Measurements from ENCODE around the gene ATAD1. TPM values are rescaled to one million over a fixed set of nuclear protein-coding genes. Genes with fewer than 3 reads are reported as not detected.
"Not testable (repeated sequence)": the region's sequence is repeated elsewhere in the genome, so short reads cannot be mapped to it uniquely, and the experiment has no call there.

The ATAD1 gene
- total RNA-seq, 2 donors from 2014 or later, result 25.1 to 32.2 TPM

GRCh38 chr10:87860156-87860795 lies 42.2 kb upstream of the ATAD1 start:
- Mint-ChIP-seq H3K4me1 (peaks cover 31% of the 10 kb centered on the region), H3K36me3 (ENCODE audit: low read depth) (peaks cover 5% of the 10 kb centered on the region), H3K27ac (peak overlapping the region; percentile 96), H3K27me3 (no peaks in the 10 kb centered on the region), H3K4me3 (no peak overlapping the region)
- ATAC-seq (no peak), DNase-seq (no peak)
- H3K9me3 ChIP-seq (ENCODE audit: control insufficient read depth, low read length, poor library complexity, severe bottlenecking), result no peaks in the 10 kb centered on the region

DNA sequence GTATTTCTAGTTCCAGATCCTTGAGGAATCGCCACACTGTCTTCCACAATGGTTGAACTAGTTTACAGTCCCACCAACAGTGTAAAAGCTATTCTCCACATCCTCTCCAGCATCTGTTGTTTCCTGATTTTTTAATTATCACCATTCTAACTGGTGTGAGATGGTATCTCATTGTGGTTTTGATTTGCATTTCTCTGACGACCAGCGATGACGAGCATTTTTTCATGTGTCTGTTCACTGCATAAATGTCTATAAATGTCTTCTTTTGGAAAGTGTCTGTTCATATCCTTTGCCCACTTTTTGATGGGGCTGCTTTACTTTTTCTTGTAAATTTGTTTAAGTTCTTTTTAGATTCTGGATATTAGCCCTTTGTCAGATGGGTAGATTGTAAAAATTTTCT lies 37.6 kb upstream of the ATAD1 start:
- H3K4me3 Mint-ChIP-seq; DNase-seq; H3K27ac Mint-ChIP-seq; H3K27me3 Mint-ChIP-seq; H3K9me3 ChIP-seq (ENCODE audit: control insufficient read depth, low read length, poor library complexity, severe bottlenecking); H3K36me3 Mint-ChIP-seq (ENCODE audit: low read depth); ATAC-seq: not testable (repeated sequence)
- peaks cover 12% of the 10 kb centered on the region for H3K4me1 Mint-ChIP-seq

GRCh38 chr10:87855247-87855646 lies 37.2 kb upstream of the ATAD1 start:
- H3K27ac Mint-ChIP-seq; DNase-seq; H3K36me3 Mint-ChIP-seq (ENCODE audit: low read depth); ATAC-seq; H3K4me3 Mint-ChIP-seq; H3K9me3 ChIP-seq (ENCODE audit: control insufficient read depth, low read length, poor library complexity, severe bottlenecking); H3K4me1 Mint-ChIP-seq; H3K27me3 Mint-ChIP-seq: not testable (repeated sequence)

DNA sequence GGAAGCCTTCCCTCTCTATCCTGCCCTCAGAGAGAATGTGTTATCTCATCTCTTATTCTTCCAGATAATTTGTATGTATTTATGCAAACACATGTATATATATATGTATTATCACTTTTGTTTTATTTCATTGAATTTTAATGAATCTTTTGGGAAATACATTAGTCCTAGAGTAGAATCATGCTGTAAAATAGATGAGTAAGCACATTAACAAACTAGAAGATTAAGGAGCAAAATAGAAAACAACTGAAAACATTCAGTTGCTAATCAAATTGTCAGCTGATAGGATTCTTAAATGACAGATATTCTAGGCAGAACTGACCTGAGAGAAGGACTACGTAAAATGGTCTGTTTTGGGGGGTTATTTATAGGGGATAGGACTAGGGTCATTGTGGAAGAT lies 34.1 kb upstream of the ATAD1 start:
- H3K36me3 Mint-ChIP-seq (ENCODE audit: low read depth), result no peaks in the 10 kb centered on the region
- H3K4me3 Mint-ChIP-seq, result no peak overlapping the region
- ATAC-seq (no peak), DNase-seq (no peak)
- H3K9me3 ChIP-seq (ENCODE audit: control insufficient read depth, low read length, poor library complexity, severe bottlenecking), result no peaks in the 10 kb centered on the region
- no peaks in the 10 kb centered on the region for H3K27me3 Mint-ChIP-seq
- H3K27ac Mint-ChIP-seq, result no peak overlapping the region
- H3K4me1 Mint-ChIP-seq, result peaks cover 8% of the 10 kb centered on the region

DNA sequence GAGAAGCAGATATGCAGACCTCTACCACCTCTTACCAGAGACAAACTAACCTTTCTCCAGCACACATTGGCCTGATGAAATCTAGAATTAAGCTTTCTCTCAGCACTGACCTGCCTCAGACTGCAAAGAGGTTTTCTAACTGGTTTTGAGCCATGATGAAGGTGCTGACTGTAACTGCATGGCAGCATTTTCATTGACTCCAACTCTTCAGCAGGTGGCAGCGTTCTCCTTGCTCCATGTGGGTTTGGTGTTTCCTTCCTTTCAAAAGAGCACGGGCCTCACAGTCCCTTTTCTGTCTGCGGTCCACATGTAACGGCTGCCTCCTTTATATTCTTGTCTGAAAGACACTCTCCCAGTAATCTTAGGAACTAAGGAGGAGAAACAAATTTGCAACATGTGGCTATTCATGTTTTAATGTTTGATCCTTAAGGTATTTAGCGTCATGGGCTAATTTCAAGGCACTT lies 32.7 kb upstream of the ATAD1 start:
- peak overlapping the region; percentile 11 for H3K27ac Mint-ChIP-seq
- ATAC-seq, result peak; percentile 85

DNA sequence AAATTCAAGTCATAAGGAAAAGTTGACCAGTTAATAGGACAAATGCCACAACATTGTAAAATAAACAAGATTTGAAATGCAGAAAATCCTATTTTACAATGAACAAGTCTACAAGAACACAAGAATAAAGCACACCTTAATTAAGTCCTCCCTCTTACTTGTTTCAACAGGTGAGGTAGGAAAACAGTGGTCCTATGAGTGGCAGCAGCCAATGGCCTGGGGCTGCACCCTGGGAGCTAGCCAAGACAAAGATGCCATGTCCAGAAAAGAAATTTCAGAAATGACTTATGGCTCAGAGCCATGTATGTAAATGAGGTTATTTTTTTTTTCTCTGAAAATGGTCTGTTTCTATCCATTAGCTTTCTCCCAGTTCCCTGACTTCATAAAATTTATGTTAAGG lies 31.0 kb upstream of the ATAD1 start:
- H3K4me1 Mint-ChIP-seq, result peaks cover 8% of the 10 kb centered on the region
- H3K27ac Mint-ChIP-seq, result no peak overlapping the region
- DNase-seq, result no peak
- ATAC-seq, result no peak
- H3K36me3 Mint-ChIP-seq (ENCODE audit: low read depth), result no peaks in the 10 kb centered on the region
- no peak overlapping the region for H3K4me3 Mint-ChIP-seq
- H3K27me3 Mint-ChIP-seq, result no peaks in the 10 kb centered on the region
- H3K9me3 ChIP-seq (ENCODE audit: control insufficient read depth, low read length, poor library complexity, severe bottlenecking), result no peaks in the 10 kb centered on the region

More for the DNA sequence above, 32.7 kb upstream of the ATAD1 start:
- no peaks in the 10 kb centered on the region for H3K9me3 ChIP-seq (ENCODE audit: control insufficient read depth, low read length, poor library complexity, severe bottlenecking)
- Mint-ChIP-seq H3K36me3 (ENCODE audit: low read depth) (no peaks in the 10 kb centered on the region), H3K27me3 (no peaks in the 10 kb centered on the region), H3K4me3 (peak overlapping the region; percentile 53), H3K4me1 (peaks cover 8% of the 10 kb centered on the region)
- peak in 2 of 3 donors; percentile 19 to 28 for DNase-seq

GRCh38 chr10:87847550-87847949 lies 29.5 kb upstream of the ATAD1 start:
- no peak for DNase-seq
- Mint-ChIP-seq H3K27ac (no peak overlapping the region), H3K4me3 (no peak overlapping the region), H3K36me3 (ENCODE audit: low read depth) (no peaks in the 10 kb centered on the region), H3K27me3 (no peaks in the 10 kb centered on the region), H3K4me1 (peaks cover 10% of the 10 kb centered on the region)
- H3K9me3 ChIP-seq (ENCODE audit: control insufficient read depth, low read length, poor library complexity, severe bottlenecking), result no peaks in the 10 kb centered on the region
- ATAC-seq, result no peak

DNA sequence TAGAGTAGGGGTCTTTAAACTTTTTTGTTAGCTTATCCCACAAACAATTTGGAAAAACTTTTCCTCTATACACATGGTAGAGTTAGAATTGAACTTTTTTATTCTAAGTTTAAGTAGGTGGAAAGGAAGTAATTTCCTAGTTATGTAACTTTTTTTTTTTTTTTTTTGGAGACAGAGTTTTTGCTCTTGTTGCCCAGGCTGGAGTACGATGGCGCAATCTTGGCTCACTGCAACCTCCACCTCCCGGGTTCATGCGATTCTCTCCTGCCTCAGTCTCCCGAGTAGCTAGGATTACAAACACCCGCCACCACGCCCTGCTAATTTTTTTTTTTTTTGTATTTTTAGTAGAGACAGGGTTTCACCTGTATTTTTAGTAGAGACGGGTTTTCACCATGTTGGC lies 28.7 kb upstream of the ATAD1 start:
- not testable (repeated sequence) for H3K27ac Mint-ChIP-seq

GRCh38 chr10:87846023-87846422 lies 28.0 kb upstream of the ATAD1 start:
- DNase-seq (no peak), ATAC-seq (no peak)
- peaks cover 8% of the 10 kb centered on the region for H3K4me1 Mint-ChIP-seq
- H3K4me3 Mint-ChIP-seq, result no peak overlapping the region
- H3K36me3 Mint-ChIP-seq (ENCODE audit: low read depth), result no peaks in the 10 kb centered on the region
- no peaks in the 10 kb centered on the region for H3K27me3 Mint-ChIP-seq
- no peaks in the 10 kb centered on the region for H3K9me3 ChIP-seq (ENCODE audit: control insufficient read depth, low read length, poor library complexity, severe bottlenecking)
- H3K27ac Mint-ChIP-seq, result no peak overlapping the region

More for the DNA sequence above, 28.7 kb upstream of the ATAD1 start:
- H3K36me3 Mint-ChIP-seq (ENCODE audit: low read depth); DNase-seq; ATAC-seq; H3K9me3 ChIP-seq (ENCODE audit: control insufficient read depth, low read length, poor library complexity, severe bottlenecking); H3K27me3 Mint-ChIP-seq; H3K4me3 Mint-ChIP-seq: not testable (repeated sequence)
- peaks cover 10% of the 10 kb centered on the region for H3K4me1 Mint-ChIP-seq

- no peaks in the 10 kb centered on the region for H3K9me3 ChIP-seq (ENCODE audit: control insufficient read depth, low read length, poor library complexity, severe bottlenecking)
- H3K36me3 Mint-ChIP-seq (ENCODE audit: low read depth), result no peaks in the 10 kb centered on the region
- no peak overlapping the region for H3K27ac Mint-ChIP-seq
- no peak for ATAC-seq
- no peak for DNase-seq
- no peak overlapping the region for H3K4me3 Mint-ChIP-seq
- H3K4me1 Mint-ChIP-seq, result peaks cover 5% of the 10 kb centered on the region
- H3K27me3 Mint-ChIP-seq, result no peaks in the 10 kb centered on the region
Observed at GRCh38 chr10:87845624-87845998, 27.6 kb upstream of the ATAD1 start.

DNA sequence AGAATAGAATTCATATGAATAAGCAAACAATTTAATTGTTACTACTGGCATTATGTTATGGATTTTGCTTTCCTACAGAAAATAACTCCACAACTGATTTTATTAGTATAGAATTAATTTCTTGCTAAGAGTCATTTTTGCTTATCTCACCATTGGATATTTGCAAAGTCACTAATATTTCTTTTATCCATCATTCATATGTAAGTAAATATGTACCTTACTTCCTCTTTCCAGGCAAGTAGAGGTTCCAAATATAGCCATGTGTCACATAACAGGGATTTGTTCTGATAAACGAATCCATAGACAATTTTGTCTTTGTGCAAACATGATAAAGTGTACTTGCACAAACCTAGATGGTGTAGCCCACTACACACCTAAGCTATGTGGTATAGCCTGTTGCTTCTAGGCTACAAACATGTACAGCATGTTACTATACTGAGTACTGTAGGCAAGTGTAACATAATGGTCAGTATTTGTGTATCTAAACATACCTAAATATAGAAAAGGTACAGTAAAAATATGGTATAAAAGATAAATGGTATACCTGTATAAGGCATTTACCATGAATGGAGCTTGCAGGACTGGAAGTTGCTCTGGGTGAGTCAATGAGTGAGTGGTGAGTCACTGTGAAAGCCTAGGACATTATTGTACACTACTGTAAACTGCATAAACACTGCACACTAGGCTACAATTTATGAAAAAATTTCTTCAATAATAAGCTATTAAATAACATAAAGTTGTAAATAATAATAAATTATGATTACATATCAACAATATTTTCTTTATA lies 27.0 kb upstream of the ATAD1 start:
- Mint-ChIP-seq H3K27me3 (no peaks in the 10 kb centered on the region), H3K27ac (no peak overlapping the region), H3K36me3 (ENCODE audit: low read depth) (no peaks in the 10 kb centered on the region), H3K4me3 (no peak overlapping the region), H3K4me1 (peaks cover 2% of the 10 kb centered on the region)
- no peaks in the 10 kb centered on the region for H3K9me3 ChIP-seq (ENCODE audit: control insufficient read depth, low read length, poor library complexity, severe bottlenecking)
- DNase-seq (no peak), ATAC-seq (no peak)

DNA sequence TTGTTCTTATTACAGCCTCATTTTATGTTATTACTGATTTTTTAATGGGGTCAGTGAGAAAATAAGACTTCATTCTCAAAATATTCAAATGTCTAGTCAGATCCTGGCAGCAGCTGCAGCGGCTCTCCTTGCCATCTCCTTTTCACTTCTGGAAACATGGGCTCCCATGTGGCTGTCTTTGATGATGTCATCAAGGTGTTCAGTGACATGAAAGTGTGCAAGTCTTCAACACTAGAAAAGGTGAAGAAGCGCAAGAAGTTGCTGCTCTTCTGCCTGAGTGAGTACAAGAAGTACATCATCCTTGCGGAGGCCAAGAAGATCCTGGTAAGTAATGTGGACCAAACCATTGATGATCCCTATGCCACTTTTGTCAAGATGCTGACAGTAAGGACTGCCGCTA lies 25.7 kb upstream of the ATAD1 start:
- Mint-ChIP-seq H3K36me3 (ENCODE audit: low read depth) (no peaks in the 10 kb centered on the region), H3K27ac (no peak overlapping the region), H3K4me1 (peaks cover 2% of the 10 kb centered on the region), H3K27me3 (peaks cover 5% of the 10 kb centered on the region), H3K4me3 (no peak overlapping the region)
- DNase-seq (no peak), ATAC-seq (no peak)
- no peaks in the 10 kb centered on the region for H3K9me3 ChIP-seq (ENCODE audit: control insufficient read depth, low read length, poor library complexity, severe bottlenecking)

- peaks cover 2% of the 10 kb centered on the region for H3K4me1 Mint-ChIP-seq
- peaks cover 5% of the 10 kb centered on the region for H3K27me3 Mint-ChIP-seq
- H3K9me3 ChIP-seq (ENCODE audit: control insufficient read depth, low read length, poor library complexity, severe bottlenecking), result no peaks in the 10 kb centered on the region
- H3K36me3 Mint-ChIP-seq (ENCODE audit: low read depth), result no peaks in the 10 kb centered on the region
- H3K4me3 Mint-ChIP-seq, result no peak overlapping the region
- DNase-seq (no peak), ATAC-seq (no peak)
- H3K27ac Mint-ChIP-seq, result no peak overlapping the region
Observed at GRCh38 chr10:87842776-87843497, 24.9 kb upstream of the ATAD1 start.
